DMS 273 treated with DMSO at 0.1 percent for 48 hours (cell line): Measurements from ENCODE around the gene TRIM32.

Experiments used
- DNase-seq: peaks from one replicate; lab custom pipeline; 2025; lab: John Stamatoyannopoulos, UW

The TRIM32 gene

GRCh38 chr9:116687074-116687753 is at the start of gene TRIM32:
Gene TRIM32, plus strand, starts transcription at chr9:116687305. Its CDS starts 10,438 bp downstream, at chr9:116697743.
- DNase-seq: peak; percentile 27

- DNase-seq: no peak
Observed at GRCh38 chr9:116639251-116639741, 47.8 kb upstream of the TRIM32 start.

GRCh38 chr9:116641292-116642059 is 45.6 kb upstream of the TRIM32 start:
- DNase-seq: no peak

GRCh38 chr9:116643691-116644090 is 43.4 kb upstream of the TRIM32 start:
- no peak for DNase-seq

- DNase-seq: no peak
Observed at GRCh38 chr9:116644091-116644688, 42.9 kb upstream of the TRIM32 start.

- DNase-seq: peak; percentile 15
Observed at GRCh38 chr9:116646661-116647514, 40.2 kb upstream of the TRIM32 start.

- no peak for DNase-seq
Observed at GRCh38 chr9:116647515-116647809, 39.6 kb upstream of the TRIM32 start.

- no peak for DNase-seq
Observed at GRCh38 chr9:116653348-116654058, 33.6 kb upstream of the TRIM32 start.

GRCh38 chr9:116654059-116654355 is 33.1 kb upstream of the TRIM32 start:
- no peak for DNase-seq

- DNase-seq: no peak
Observed at GRCh38 chr9:116656501-116656971, 30.6 kb upstream of the TRIM32 start.

GRCh38 chr9:116656977-116657376 is 30.1 kb upstream of the TRIM32 start:
- no peak for DNase-seq

- no peak for DNase-seq
Observed at GRCh38 chr9:116658265-116658664, 28.8 kb upstream of the TRIM32 start.

GRCh38 chr9:116661037-116661954 is 25.8 kb upstream of the TRIM32 start:
- peak; percentile 29 for DNase-seq

- DNase-seq: no peak
Observed at GRCh38 chr9:116662646-116663310, 24.3 kb upstream of the TRIM32 start.

GRCh38 chr9:116663581-116663980 is 23.5 kb upstream of the TRIM32 start:
- no peak for DNase-seq

GRCh38 chr9:116668970-116669695 is 18.0 kb upstream of the TRIM32 start:
- no peak for DNase-seq

- no peak for DNase-seq
Observed at GRCh38 chr9:116671605-116672004, 15.5 kb upstream of the TRIM32 start.

GRCh38 chr9:116673375-116673774 is 13.7 kb upstream of the TRIM32 start:
- no peak for DNase-seq
